K562 (cell line): ENCODE data around the gene ZSCAN29. TPM values are rescaled to one million over a fixed set of nuclear protein-coding genes. Genes with fewer than 3 reads are reported as not detected.

Experiments
- CEBPG ChIP-seq, 3 experiments: fragments of 200-800 bp in 1 of 3; sonication (Bioruptor generic) in 1 of 3; sonication (generic) in 1 of 3; formaldehyde crosslinking in 1 of 3; IDR thresholded peaks in 2 of 3; conservative IDR thresholded peaks in 1 of 3; 2 replicates each; pipeline versions ENCODE4 v1.6.1 to v1.8.0; 2016 to 2022; ENCODE audit warnings: missing compliant biosample characterization in 2 of 3, missing genetic modification characterization in 2 of 3, mild to moderate bottlenecking in 1 of 3, missing genetic modification reagents in 1 of 3
- CHD7 ChIP-seq: fragments of 200-600 bp; sonication (generic); IDR thresholded peaks from one replicate; pipeline ENCODE4 v1.6.1; 2012; ENCODE audit warnings: mild to moderate bottlenecking, low read depth, low read length, inconsistent platforms
- CREB1 ChIP-seq, 2 experiments: sonication (generic) in 1 of 2; formaldehyde crosslinking in 1 of 2; IDR thresholded peaks; 2 replicates each; pipeline versions ENCODE4 v1.6.1 to v1.8.0; 2012 to 2022; ENCODE audit warnings: inconsistent platforms in 1 of 2, mild to moderate bottlenecking in 1 of 2, missing genetic modification reagents in 1 of 2, moderate library complexity in 1 of 2
- FOXP4 ChIP-seq: sonication (generic); formaldehyde crosslinking; IDR thresholded peaks from 2 replicates; pipeline ENCODE4 v1.8.0; 2022; ENCODE audit warnings: mild to moderate bottlenecking, missing genetic modification reagents, borderline replicate concordance
- PHF21A ChIP-seq: fragments of 450-650 bp; IDR thresholded peaks from 2 replicates; pipeline ENCODE4 v1.6.1; 2017; ENCODE audit warnings: low read depth, borderline replicate concordance
- RFX1 ChIP-seq: fragments of 450-650 bp; IDR thresholded peaks from 2 replicates; pipeline ENCODE4 v1.6.1; 2016; ENCODE audit warnings: mild to moderate bottlenecking, moderate library complexity
- SMARCA4 ChIP-seq: fragments of 450-650 bp; IDR thresholded peaks from 2 replicates; pipeline ENCODE4 v1.6.1; 2016
- THRA ChIP-seq: fragments of 450-650 bp; IDR thresholded peaks from 2 replicates; pipeline ENCODE4 v1.6.1; 2017; ENCODE audit warnings: mild to moderate bottlenecking, moderate library complexity
- ZNF133 ChIP-seq: fragments of 250-450 bp; sonication (Bioruptor Pico); IDR thresholded peaks from 2 replicates; pipeline ENCODE4 v1.4.0; 2020; ENCODE audit warnings: mild to moderate bottlenecking
- ZZZ3 ChIP-seq: fragments of 450-650 bp; IDR thresholded peaks from 2 replicates; pipeline ENCODE4 v1.6.1; 2016; ENCODE audit warnings: antibody characterized with exemption, mild to moderate bottlenecking, moderate library complexity
- polyA plus RNA-seq, 8 experiments: library from polyadenylated mRNA; depleted of rRNA in 4 of 8; stranded (reverse) in 5 of 8; unstranded in 3 of 8; fragments of >200 nt; fragmentation: Nextera tagmentation in 2 of 8; fragmentation: Illumina TruSeq in 1 of 8; extraction: Ambion mirVana in 2 of 8; extraction: Trizol in 1 of 8; gene quantifications; 2 replicates each; pipeline versions ENCODE4 v1.2.1 to v1.2.3, GENCODE V29; 2011 to 2014; ENCODE audit warnings: inconsistent platforms in 1 of 8, missing spikeins in 1 of 8
- total RNA-seq, 7 experiments: library from RNA; depleted of rRNA in 6 of 7; stranded (reverse); fragments of >200 nt in 6 of 7; fragmentation: Illumina TruSeq in 2 of 7; extraction: Trizol in 2 of 7; gene quantifications; 2 replicates each; pipeline versions ENCODE4 v1.2.1 to v1.2.3, GENCODE V29; 2011 to 2021; ENCODE audit warnings: low replicate concordance in 1 of 7

The ZSCAN29 gene
- total and polyA plus RNA-seq, 9 of the 15 experiments (the other 6 are each of a cell fraction or from before 2014, with no cell fraction given) = 2.5 to 28.6 (median 19.7) TPM

GRCh38 chr15:43370975-43371974 lies at the start of gene ZSCAN29, which contains the start of gene TUBGCP4 (continued):
- TF ChIP-seq CHD7 (no peak), RFX1 (no peak), THRA (no peak), PHF21A (no peak), ZNF133 (no peak), SMARCA4 (0 out of 2 replicates have a peak, but pooled peaks have one; percentile 33), FOXP4 (CRISPR knock-in tag) (no peak), CREB1 (IDR thresholded peaks at IDR 0.05) (no peak), CREB1 (CRISPR knock-in tag; IDR thresholded peaks at IDR 0.05) (peak; percentile 55), CEBPG (CRISPR knock-in tag; IDR thresholded peaks at IDR 0.05) (0 out of 2 replicates have a peak, but pooled peaks have one; percentile 20), CEBPG (tag; conservative IDR thresholded peaks at IDR 0.05 in 1 of 2, IDR thresholded peaks at IDR 0.05 in 1 of 2) (no peak), ZZZ3 (0 out of 2 replicates have a peak, but pooled peaks have one; percentile 34)
